Stimulated activated CD4-positive, alpha-beta T cell treated with anti-CD3 and anti-CD28 coated beads, Interleukin-1b, Interleukin-23, amount 100 ng/mL, for 4 hours (primary cell): ENCODE measurements around the gene KCNJ15.

Experiments
- DNase-seq, 2 donors: peaks; one replicate each; pipeline ENCODE4 v3.0.0-alpha.2; 2020; ENCODE audit warnings: low read depth in 2 of 2

KCNJ15 gene

GRCh38 chr21:38355992-38356781, 99.4 kb downstream of the KCNJ15 start:
- DNase-seq = peak; percentile 68 to 72
